Activated naive CD4-positive, alpha-beta T cell treated with anti-CD3 and anti-CD28 coated beads for 36 hours (primary cell): ENCODE results near the gene MRPL14. TPM values are rescaled to one million over a fixed set of nuclear protein-coding genes. Genes with fewer than 3 reads are reported as not detected.

Source experiments
- CTCF ChIA-PET: fragments of 350-600 bp; sonication (Branson Sonifier 250); formaldehyde crosslinking; loops from one replicate; lab custom pipeline; 2021; ENCODE audit warnings: antibody characterized with exemption; lab: Charles Lee
- DNase-seq: peaks from one replicate; pipeline ENCODE4 v3.0.0-alpha.2; 2020
- H3K27ac Mint-ChIP-seq: one replicate; pipeline ENCODE4 v1.8.0; 2021; ENCODE audit warnings: mild to moderate bottlenecking, mixed read lengths
- H3K27me3 Mint-ChIP-seq: one replicate; pipeline ENCODE4 v1.8.0; 2021; ENCODE audit warnings: low read depth, mixed read lengths
- H3K36me3 Mint-ChIP-seq: one replicate; pipeline ENCODE4 v1.8.0; 2021; ENCODE audit warnings: low read depth, mixed read lengths
- H3K4me1 Mint-ChIP-seq: one replicate; pipeline ENCODE4 v1.8.0; 2021; ENCODE audit warnings: low read depth, mixed read lengths
- H3K4me3 Mint-ChIP-seq: one replicate; pipeline ENCODE4 v1.8.0; 2021; ENCODE audit warnings: mild to moderate bottlenecking, moderate library complexity, mixed read lengths
- H3K9me3 Mint-ChIP-seq: one replicate; pipeline ENCODE4 v1.8.0; 2021; ENCODE audit warnings: mixed read lengths
- intact Hi-C: fragments of 100-400 bp; cut with micrococcal nuclease; formaldehyde crosslinking; loops from one replicate; pipeline ENCODE4 v1.15.1; 2023
- total RNA-seq, 2 experiments: library from RNA; stranded (reverse); gene quantifications; one replicate each; pipeline ENCODE4 v1.2.3, GENCODE V29; 2021

Gene MRPL14
- total RNA-seq, 2 experiments from 2014 or later = 40.9 to 41.0 TPM

DNA sequence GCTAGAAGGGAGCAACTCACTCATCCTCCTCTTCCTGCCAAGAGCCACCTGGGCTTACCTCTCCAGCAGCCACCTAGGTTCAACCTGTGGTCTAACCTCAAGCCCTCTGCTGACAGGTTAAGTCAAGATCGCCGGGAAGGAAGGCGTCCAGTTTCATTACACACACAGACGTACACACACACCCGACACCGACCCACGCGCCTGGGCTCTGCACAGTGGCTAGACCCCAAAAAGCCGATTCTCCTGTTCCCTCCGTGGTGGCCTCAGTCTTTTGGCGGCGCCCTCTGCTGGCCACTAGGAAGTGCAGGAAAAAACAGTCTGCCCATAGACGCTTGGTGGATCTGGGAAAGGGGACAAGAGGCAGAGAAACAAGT, 52.8 kb downstream of the MRPL14 start:
- Mint-ChIP-seq H3K27me3 (peaks cover 3% of the 10 kb centered on the region), H3K36me3 (no peaks in the 10 kb centered on the region), H3K4me3 (peak overlapping the region; percentile 73), H3K9me3 (no peaks in the 10 kb centered on the region), H3K27ac (no peak overlapping the region), H3K4me1 (peaks cover 19% of the 10 kb centered on the region)
- intact Hi-C loops = loop anchor here (1.0 kb wide), 4 partner anchors 52 to 407 kb away; no protein-coding TSS in a partner anchor
- peak; percentile 73 for DNase-seq
- CTCF ChIA-PET = interaction anchor here (0.7 to 4.0 kb wide), 24 partner anchors 9 to 408 kb away, joined by 3 to 39 read pairs (median 4); partner anchors contain the start of gene VEGFA

DNA sequence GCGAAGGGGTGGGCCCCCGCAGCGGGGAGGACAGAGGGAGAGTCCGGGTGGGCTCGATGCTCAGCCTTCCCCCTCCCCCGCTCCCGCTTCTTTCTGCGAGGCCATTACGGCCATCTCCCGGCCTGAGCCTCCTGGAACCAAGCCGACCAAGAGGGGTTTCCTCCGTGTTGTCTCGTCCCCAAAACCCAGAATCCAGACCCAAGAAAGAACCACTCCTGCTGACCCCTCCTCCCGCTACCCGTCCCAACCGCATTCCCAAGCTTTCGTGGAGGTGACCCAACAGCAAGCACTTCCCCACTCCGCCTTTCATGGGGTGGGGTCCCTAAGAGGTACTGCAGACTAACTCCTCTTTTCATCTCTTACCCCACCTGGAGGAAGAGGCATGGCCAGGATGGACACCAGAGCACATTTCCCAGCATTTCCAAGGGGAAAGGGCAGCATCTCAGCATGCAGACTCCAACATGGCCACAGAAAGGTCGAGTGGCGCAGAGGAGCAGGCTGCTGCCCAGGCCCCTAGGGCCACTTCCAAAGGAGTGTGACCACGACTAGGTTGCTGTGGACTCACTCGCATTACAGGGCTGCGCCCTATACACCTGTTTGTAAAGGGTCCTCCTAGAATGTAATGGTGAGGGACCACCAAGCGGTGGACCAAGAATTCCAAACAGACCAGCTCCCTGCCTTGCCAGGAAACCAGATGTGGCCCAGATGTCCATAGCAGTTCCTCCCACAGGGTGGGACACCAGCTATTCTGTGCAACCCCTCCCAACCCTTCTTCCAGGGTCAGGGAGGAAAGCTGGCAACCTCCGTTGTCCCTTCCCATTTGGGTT, 53.4 kb downstream of the MRPL14 start:
- Mint-ChIP-seq H3K27me3 (peaks cover 7% of the 10 kb centered on the region), H3K4me1 (peaks cover 19% of the 10 kb centered on the region), H3K4me3 (peak overlapping the region; percentile 73), H3K9me3 (no peaks in the 10 kb centered on the region), H3K36me3 (no peaks in the 10 kb centered on the region), H3K27ac (no peak overlapping the region)
- CTCF ChIA-PET = interaction anchor here (0.5 to 4.0 kb wide), 22 partner anchors 9 to 408 kb away, joined by 3 to 39 read pairs (median 4); partner anchors contain the start of gene VEGFA
- intact Hi-C loops = loop anchor here (1.0 kb wide), 5 partner anchors 52 to 407 kb away; no protein-coding TSS in a partner anchor
- no peak for DNase-seq

DNA sequence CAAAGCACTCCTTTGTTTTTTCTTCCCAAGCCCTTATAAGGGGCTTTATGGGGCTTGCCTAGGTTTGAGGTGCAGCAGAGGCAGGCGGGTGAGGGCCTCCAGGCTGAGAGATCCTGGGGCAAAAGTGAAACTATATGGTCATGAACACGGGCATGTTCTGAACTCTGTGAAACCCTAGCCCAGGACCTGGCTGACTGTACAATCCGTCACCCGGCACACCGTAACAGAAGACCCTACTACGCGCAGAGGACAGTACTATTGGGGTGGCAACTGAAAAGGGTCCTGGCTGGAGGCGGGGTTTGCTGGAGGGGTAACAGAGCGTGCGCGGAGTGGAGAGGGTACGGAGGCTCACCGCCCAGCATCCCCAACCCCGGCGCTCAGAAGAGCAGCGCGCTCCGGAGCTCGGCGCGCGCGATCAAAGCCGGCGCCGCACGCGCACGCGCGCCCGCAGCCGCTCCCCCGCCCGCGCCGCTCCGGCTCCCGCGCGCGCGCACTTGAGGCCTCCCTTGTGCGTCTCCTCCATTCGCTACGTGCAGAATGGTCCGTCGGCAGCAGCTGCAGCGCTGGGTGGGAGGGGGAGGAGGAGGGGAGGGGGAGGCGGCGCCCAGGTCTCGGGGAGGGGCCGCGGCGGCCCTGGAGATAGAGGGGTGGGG, 54.2 kb downstream of the MRPL14 start:
- H3K4me3 Mint-ChIP-seq = peak overlapping the region; percentile 81
- peak; percentile 82 for DNase-seq
- intact Hi-C loops = loop anchor here (1.0 kb wide), 1 partner anchor 72 kb away; no protein-coding TSS in a partner anchor
- no peaks in the 10 kb centered on the region for H3K9me3 Mint-ChIP-seq
- H3K36me3 Mint-ChIP-seq = no peaks in the 10 kb centered on the region
- peaks cover 7% of the 10 kb centered on the region for H3K27me3 Mint-ChIP-seq
- CTCF ChIA-PET = interaction anchor here (1.1 to 4.0 kb wide), 8 partner anchors 10 to 405 kb away, joined by 3 to 39 read pairs (median 7); partner anchors contain the start of gene VEGFA
- H3K4me1 Mint-ChIP-seq = peaks cover 19% of the 10 kb centered on the region
- H3K27ac Mint-ChIP-seq = no peak overlapping the region

DNA sequence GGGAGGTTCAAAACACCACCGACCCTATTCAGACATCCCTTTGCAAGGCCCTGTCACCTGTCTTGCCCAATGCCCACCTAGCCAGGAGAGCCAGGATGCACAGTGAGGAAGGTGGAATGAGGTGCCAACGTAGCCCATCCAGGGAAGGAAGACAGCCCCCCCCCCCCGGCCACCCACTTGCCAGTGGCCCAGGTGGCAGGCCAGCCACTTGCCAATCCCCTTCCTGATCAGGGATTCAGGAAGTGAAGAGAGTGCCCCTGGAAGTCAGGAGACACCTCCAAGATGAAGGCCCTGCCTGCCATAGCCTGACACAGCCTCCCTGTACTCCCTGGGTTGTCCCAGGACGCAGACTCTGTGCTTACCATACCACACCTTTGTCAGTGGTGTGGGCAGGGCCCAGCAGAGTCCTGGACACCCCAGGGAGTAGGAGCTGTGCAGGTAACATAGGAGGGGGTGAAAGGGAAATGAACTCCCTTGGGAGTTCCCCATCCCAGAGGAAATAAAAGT, 54.7 kb downstream of the MRPL14 start:
- CTCF ChIA-PET = interaction anchor here (0.8 to 4.0 kb wide), 4 partner anchors 10 to 463 kb away, joined by 3 to 39 read pairs (median 21); partner anchors contain the start of gene VEGFA
- Mint-ChIP-seq H3K4me1 (peaks cover 19% of the 10 kb centered on the region), H3K4me3 (peak overlapping the region; percentile 81), H3K36me3 (no peaks in the 10 kb centered on the region), H3K27me3 (peaks cover 7% of the 10 kb centered on the region), H3K27ac (no peak overlapping the region), H3K9me3 (no peaks in the 10 kb centered on the region)
- intact Hi-C loops = no loop called here
- DNase-seq = no peak

DNA sequence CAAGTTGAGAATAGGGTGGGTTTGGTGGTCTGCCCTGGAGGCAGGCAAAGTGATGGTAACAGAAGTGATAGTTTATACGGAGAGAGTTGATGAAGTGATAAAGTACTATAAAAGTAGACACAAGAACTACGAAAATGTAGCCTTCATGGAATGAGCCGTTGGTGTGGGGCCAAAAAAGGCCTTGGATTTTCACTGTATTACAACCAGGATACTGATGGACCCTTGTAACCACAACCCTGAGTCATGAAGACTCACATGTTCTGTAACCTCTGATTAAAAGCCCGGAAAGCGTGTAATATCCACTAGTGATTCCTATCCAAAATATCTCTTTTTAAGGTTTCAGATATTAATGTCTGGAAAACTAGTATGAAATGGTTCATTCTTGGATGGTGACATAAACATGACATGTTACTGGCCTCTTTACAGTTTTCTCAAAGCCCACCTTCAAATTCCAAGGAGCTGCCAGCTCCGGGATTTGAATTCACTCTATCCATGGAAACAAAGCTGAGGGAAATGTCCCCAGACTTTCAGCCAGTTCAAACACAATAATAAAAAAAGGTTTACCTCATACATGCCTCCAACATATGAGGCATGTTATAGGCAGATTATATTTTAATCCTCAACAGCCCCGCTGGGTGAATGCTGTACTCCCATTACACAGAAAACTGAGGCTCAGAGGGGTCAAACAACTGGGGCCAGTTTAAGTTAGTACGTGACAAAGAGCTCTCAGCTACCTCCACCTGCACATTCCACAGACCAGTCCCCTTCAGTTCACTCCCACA, 55.4 kb downstream of the MRPL14 start:
- Mint-ChIP-seq H3K27me3 (peaks cover 7% of the 10 kb centered on the region), H3K27ac (no peak overlapping the region), H3K36me3 (no peaks in the 10 kb centered on the region), H3K4me3 (peak overlapping the region; percentile 3), H3K4me1 (peaks cover 19% of the 10 kb centered on the region), H3K9me3 (no peaks in the 10 kb centered on the region)
- no peak for DNase-seq
- CTCF ChIA-PET = interaction anchor here (0.8 to 1.6 kb wide), 3 partner anchors 10 to 462 kb away, joined by 3 to 4 read pairs (median 3); no protein-coding TSS in a partner anchor
- intact Hi-C loops = no loop called here

DNA sequence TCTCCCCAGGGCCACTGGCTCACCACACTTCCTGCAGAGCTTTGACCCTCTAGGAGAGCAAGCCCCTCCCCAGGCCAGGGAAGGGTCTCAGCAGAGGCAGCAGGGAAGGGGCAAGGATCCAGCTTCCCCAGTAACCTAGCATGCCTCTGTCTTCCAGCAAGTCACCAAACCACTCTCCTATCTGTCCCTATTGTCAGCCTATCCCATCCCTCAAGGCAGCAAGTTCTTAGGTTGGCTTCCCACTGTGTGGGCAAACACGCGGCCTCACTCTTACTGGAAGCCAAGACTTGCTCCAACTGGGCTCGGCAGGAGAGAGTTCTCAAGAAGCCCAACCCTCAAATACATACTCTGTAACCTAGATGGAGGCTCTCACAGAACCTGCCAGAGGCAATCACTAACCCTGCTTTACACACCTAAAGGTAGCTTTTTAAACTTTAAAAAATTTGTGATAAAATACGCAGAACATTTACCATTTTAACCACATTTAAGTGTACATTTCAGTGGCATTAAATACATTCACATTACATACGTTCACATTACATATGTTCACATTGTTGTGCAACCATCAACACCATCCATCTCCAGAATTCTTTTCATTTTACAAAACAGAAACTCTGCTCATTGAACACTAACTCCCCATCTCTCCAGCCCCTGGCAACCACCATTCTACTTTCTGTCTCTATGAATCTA, 58.5 kb downstream of the MRPL14 start:
- no peak overlapping the region for H3K27ac Mint-ChIP-seq
- peaks cover 14% of the 10 kb centered on the region for H3K4me1 Mint-ChIP-seq
- H3K4me3 Mint-ChIP-seq = no peak overlapping the region
- CTCF ChIA-PET = interaction anchor here (1.0 to 1.9 kb wide), 2 partner anchors 10 to 14 kb away, joined by 3 to 5 read pairs; no protein-coding TSS in a partner anchor
- intact Hi-C loops = no loop called here
- H3K9me3 Mint-ChIP-seq = no peaks in the 10 kb centered on the region
- H3K27me3 Mint-ChIP-seq = peaks cover 4% of the 10 kb centered on the region
- DNase-seq = no peak
- no peaks in the 10 kb centered on the region for H3K36me3 Mint-ChIP-seq

DNA sequence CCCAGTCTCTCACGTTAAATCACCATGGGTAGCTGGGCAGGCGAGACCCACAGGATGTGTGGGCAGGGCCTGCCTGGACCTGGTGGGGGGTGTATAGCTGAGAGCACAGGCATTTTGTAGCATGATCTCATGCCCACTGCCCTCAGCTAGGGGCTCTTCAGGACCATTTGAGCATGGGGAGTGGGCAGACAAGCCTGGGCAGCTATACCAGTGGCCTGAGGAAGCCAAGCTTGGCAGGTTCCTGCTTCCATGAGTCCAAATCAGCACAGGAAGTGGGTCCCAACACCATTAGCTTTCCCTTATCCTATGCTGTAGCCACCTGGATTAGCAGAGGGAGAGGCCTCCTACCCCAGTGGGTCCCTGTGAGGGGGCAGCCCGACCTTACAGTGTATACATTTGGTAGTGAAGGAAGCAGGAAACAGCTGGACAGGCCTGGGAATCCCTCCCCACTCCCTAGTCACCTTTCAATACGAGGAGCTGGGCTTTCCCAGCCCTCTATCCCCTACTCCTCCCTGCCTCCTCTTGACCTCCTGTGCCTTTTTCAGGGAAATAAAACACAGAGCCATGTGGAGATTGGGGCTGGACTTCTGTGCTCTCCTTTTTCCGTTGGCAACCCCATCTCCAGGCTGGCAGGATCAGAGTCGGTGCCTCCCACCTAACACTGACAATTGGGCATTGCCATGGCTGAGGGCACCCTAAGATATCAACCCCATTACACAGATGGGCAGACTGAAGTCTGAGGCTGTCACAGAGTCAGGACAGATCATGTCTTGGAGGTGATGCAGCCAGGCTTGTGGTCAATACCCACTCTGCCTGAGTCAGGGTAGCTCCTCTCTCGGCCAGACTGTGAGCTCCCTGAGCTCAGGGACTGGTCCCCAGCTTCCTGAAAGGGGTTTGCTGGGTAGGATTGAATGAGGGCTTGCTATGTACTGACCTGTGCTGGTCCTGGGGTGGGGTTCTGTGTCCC, 59.8 kb downstream of the MRPL14 start:
- Mint-ChIP-seq H3K4me1 (peaks cover 7% of the 10 kb centered on the region), H3K27ac (no peak overlapping the region), H3K27me3 (peaks cover 4% of the 10 kb centered on the region), H3K36me3 (no peaks in the 10 kb centered on the region), H3K4me3 (no peak overlapping the region), H3K9me3 (no peaks in the 10 kb centered on the region)
- intact Hi-C loops = no loop called here
- CTCF ChIA-PET = interaction anchor here (1.0 to 1.9 kb wide), 3 partner anchors 11 to 13 kb away, joined by 3 to 5 read pairs (median 3); no protein-coding TSS in a partner anchor
- DNase-seq = no peak

DNA sequence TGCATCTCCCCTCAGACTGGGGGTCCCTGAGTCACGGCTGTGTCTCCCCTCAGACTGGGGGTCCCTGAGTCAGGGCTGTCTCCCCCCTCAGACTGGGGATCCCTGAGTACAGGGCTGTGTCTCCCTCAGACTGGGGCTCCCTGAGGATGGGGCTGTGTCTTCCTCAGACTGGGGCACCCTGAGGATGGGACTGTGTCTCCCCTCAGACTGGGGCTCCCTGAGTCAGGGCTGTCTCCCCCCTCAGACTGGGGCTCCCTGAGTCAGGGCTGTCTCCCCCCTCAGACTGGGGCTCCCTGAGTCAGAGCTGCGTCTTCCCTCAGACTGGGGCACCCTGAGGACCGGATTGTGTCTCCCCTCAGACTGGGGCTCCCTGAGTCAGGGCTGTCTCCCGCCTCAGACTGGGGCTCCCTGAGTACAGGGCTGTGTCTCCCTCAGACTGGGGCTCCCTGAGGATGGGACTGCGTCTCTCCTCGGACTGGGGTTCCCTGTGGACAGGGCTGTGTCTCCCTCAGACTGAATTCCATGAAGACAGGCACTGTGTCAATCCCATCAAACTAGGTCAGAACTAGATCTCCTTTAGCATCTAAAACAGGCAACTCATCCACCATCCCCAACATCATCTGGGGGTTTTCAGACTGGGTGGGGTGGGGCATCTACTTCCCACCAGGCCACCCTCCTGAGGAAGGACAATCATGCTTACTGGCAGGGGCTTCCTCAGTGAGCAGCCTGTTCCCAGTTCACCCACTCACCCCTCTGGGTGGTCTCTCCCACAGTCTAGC, 60.7 kb downstream of the MRPL14 start:
- Mint-ChIP-seq H3K27ac (no peak overlapping the region), H3K36me3 (no peaks in the 10 kb centered on the region), H3K4me3 (no peak overlapping the region), H3K4me1 (peaks cover 5% of the 10 kb centered on the region), H3K9me3 (no peaks in the 10 kb centered on the region), H3K27me3 (peaks cover 4% of the 10 kb centered on the region)
- intact Hi-C loops = no loop called here
- CTCF ChIA-PET = interaction anchor here (1.9 kb wide), 1 partner anchor 12 kb away, joined by 5 read pairs; no protein-coding TSS in a partner anchor
- no peak for DNase-seq

DNA sequence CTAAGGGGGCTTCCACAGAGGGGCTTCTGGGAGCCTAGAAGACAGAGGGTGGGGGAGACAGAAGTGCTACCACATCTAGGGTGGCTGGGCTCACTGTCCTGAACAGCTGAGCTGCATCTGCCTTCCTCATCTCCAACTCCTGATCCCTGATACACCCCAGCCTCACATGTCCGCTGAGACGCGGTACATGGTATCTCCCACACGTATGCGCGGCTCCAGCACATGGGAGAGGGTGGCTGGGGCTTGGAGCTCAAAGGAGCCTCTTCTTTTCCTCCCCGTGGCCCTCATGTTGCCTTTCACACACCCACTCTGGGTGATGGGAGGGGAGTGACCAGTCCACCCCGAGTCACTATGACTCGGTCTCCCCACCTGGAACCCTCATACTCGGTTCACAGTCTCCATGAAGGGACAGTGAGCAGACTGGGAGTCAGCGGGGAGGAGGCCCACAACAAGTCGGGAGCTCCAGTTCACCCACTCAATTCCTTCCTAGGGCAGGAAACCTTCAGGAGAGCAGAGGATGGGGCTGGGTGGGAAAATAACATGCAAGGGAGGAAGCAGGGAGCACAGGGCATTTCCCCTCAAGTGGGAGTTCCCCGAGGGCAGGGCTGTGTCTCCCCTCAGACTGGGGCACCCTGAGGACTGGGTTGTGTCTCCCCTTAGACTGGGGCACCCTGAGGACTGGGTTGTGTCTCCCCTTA, 61.7 kb downstream of the MRPL14 start:
- no peak for DNase-seq
- intact Hi-C loops = no loop called here
- Mint-ChIP-seq H3K9me3 (no peaks in the 10 kb centered on the region), H3K27ac (no peak overlapping the region), H3K4me1 (peaks cover 5% of the 10 kb centered on the region), H3K4me3 (no peak overlapping the region), H3K27me3 (peaks cover 4% of the 10 kb centered on the region), H3K36me3 (no peaks in the 10 kb centered on the region)
- CTCF ChIA-PET = interaction anchor here (1.4 to 1.8 kb wide), 3 partner anchors 9 to 121 kb away, joined by 4 to 6 read pairs (median 5); no protein-coding TSS in a partner anchor
